COLO668 (cell line): ENCODE results near the gene GNB4.

Experiments
- DNase-seq: peaks from one replicate; lab custom pipeline; 2025; ENCODE audit not compliant: unreplicated experiment; lab: John Stamatoyannopoulos, UW

GNB4 gene

GRCh38 chr3:179438841-179439240 lies 12.4 kb downstream of the GNB4 start:
- no peak for DNase-seq

GRCh38 chr3:179436517-179436916 lies 14.8 kb downstream of the GNB4 start:
- DNase-seq, result no peak

GRCh38 chr3:179432451-179432850 lies 18.8 kb downstream of the GNB4 start:
- DNase-seq, result no peak

GRCh38 chr3:179432021-179432420 lies 19.2 kb downstream of the GNB4 start:
- no peak for DNase-seq

- no peak for DNase-seq
Measured at GRCh38 chr3:179430277-179430870, 20.9 kb downstream of the GNB4 start.

- no peak for DNase-seq
Measured at GRCh38 chr3:179428876-179429548, 22.3 kb downstream of the GNB4 start.

GRCh38 chr3:179425075-179425474 lies 26.2 kb downstream of the GNB4 start:
- DNase-seq, result no peak

GRCh38 chr3:179421500-179421899 lies 29.8 kb downstream of the GNB4 start:
- no peak for DNase-seq

- peak; percentile 2 for DNase-seq
Measured at GRCh38 chr3:179418610-179419009, 32.7 kb downstream of the GNB4 start.

- no peak for DNase-seq
Measured at GRCh38 chr3:179416681-179417080, 34.6 kb downstream of the GNB4 start.

GRCh38 chr3:179415377-179415776 lies 35.9 kb downstream of the GNB4 start:
- no peak for DNase-seq

- DNase-seq, result no peak
Measured at GRCh38 chr3:179414804-179415203, 36.5 kb downstream of the GNB4 start.

GRCh38 chr3:179410999-179411398 lies 40.3 kb downstream of the GNB4 start:
- DNase-seq, result no peak

GRCh38 chr3:179410331-179410730 lies 40.9 kb downstream of the GNB4 start:
- DNase-seq, result no peak

GRCh38 chr3:179404307-179404706 lies 47.0 kb downstream of the GNB4 start:
- DNase-seq, result no peak

GRCh38 chr3:179402963-179403362 lies 48.3 kb downstream of the GNB4 start:
- DNase-seq, result no peak

GRCh38 chr3:179401561-179401960 lies 49.7 kb downstream of the GNB4 start:
- DNase-seq, result no peak

GRCh38 chr3:179398574-179399231 lies 52.6 kb downstream of the GNB4 start:
- DNase-seq, result no peak

GRCh38 chr3:179391906-179392305 lies 59.4 kb downstream of the GNB4 start:
- DNase-seq, result no peak

GRCh38 chr3:179376474-179376873 lies 74.8 kb downstream of the GNB4 start:
- no peak for DNase-seq

- DNase-seq, result no peak
Measured at GRCh38 chr3:179375091-179375999, 75.9 kb downstream of the GNB4 start.
